ENCODE measurements around the gene NLRC5. TPM values are rescaled to one million over a fixed set of nuclear protein-coding genes. Genes with fewer than 3 reads are reported as not detected.
A peak's percentile ranks its signal among the peaks of the same experiment; 100 is the strongest.

Gene NLRC5
- total RNA-seq, 1 donor = 52.1 TPM

DNA sequence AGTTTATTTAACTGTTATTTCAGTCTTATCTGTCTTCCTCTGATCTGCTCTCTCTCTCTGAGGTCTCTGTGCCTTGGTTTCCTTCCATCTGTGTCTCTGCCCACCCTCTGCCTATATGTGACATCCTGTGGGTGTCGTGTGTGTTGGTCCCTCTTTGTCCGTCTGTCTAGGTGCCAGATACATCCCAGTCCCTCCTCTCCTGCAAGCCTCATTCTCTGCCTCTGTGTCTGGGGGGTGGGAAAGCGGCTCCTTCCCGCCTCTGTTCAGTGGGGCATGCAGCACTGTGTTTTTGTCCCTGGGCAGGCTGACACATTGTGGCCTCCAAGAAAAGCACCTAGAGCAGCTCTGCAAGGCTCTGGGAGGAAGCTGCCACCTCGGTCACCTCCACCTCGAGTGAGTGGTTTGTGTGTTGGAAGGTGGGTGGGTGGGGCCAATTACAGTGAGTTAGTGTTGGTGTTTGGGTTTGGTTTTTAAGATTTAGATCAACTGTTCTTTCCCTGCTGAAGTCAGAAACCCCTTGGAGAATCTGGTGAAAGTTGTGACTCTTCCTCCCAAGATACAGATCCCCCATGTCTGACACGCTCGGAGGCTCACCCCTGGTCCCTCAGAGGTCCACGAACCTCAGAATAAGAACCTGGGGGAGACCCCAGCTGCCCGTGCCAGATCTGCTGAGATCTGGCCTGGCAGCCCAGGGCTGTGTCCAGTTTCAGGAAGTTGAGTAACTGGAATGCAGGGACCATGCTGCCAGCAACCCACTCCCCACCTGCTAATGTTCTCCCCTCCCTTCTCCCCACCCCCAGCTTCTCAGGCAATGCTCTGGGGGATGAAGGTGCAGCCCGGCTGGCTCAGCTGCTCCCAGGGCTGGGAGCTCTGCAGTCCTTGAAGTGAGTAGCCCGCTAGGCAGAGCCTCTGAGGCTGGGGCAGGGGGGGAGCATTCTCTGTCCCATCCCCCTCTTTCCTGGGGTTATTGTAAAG, 52.1 kb downstream of the NLRC5 start:
- Histone ChIP-seq H3K4me1 (ENCODE audit: insufficient read depth, low read length) (peaks cover 25% of the 10 kb centered on the region), H3K27ac (ENCODE audit: low read depth, low read length) (no peak overlapping the region), H3K4me3 (ENCODE audit: insufficient read depth, low read length) (no peak overlapping the region), H4K20me1 (ENCODE audit: insufficient read depth, low read length) (no peaks in the 10 kb centered on the region), H3K36me3 (ENCODE audit: insufficient read depth, low read length) (peaks cover 50% of the 10 kb centered on the region), H2AFZ (ENCODE audit: low read length) (no peak overlapping the region), H3K27me3 (ENCODE audit: insufficient read depth, low read length) (no peaks in the 10 kb centered on the region), H3K4me2 (ENCODE audit: insufficient read depth, low read length) (no peak overlapping the region), H3K9me3 (ENCODE audit: low read depth, low read length) (no peaks in the 10 kb centered on the region), H3K79me2 (ENCODE audit: insufficient read depth, low read length) (no peaks in the 10 kb centered on the region)
- TF ChIP-seq, protein P1, sequence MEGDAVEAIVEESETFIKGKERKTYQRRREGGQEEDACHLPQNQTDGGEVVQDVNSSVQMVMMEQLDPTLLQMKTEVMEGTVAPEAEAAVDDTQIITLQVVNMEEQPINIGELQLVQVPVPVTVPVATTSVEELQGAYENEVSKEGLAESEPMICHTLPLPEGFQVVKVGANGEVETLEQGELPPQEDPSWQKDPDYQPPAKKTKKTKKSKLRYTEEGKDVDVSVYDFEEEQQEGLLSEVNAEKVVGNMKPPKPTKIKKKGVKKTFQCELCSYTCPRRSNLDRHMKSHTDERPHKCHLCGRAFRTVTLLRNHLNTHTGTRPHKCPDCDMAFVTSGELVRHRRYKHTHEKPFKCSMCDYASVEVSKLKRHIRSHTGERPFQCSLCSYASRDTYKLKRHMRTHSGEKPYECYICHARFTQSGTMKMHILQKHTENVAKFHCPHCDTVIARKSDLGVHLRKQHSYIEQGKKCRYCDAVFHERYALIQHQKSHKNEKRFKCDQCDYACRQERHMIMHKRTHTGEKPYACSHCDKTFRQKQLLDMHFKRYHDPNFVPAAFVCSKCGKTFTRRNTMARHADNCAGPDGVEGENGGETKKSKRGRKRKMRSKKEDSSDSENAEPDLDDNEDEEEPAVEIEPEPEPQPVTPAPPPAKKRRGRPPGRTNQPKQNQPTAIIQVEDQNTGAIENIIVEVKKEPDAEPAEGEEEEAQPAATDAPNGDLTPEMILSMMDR (IDR thresholded peaks at IDR 0.05; ENCODE audit: extremely low read depth, low read depth, low read length) = no peak
- peak; percentile 42 for DNase-seq (ENCODE audit: insufficient read length, low spot score, missing footprints)

DNA sequence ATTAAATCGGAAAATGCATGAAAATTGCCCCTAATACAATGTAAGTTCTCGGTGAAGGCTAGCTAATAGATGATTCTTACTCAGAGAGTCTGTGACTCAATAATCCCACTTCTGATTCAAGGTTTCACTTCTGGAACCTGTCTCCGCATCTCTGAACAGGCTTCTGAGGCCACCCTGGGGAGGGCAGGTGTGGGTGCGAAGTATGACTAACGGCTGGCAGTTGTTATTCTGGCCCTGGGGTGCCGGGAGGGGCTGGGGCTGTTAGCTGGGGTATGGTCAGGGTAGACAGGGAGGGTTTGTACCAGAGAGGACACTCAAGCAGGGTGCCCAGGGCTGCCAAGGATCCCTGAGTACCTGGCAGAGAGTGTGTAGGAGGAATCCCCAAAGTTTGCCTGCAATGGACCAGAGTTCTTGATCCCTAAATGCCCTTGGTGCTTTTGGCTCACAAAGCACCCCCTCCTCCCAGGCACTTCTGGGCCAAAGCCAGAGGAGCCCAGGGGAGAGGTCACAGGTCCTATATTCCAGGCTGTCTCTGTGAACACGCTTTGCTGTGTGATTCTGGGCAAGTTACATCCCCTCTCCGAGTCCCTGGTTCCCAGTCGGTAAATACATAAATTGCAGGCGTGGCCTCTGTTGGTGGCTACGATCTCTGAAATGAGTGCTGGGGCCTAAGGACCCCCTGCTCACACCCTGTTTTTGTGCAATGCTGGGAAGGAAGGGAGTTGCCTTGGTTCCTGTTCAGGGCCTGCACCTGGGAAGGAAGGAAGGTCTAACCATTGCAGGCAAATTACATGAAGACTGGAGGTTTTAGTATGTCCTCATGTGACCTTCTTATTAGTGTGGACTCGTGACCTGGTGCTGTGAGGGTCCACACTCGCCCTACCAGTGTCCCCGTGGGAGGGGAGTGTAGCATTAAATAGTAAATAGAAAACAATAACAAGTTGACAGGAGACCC, 53.1 kb downstream of the NLRC5 start:
- H3K9me3 ChIP-seq (ENCODE audit: low read depth, low read length) = no peaks in the 10 kb centered on the region
- no peaks in the 10 kb centered on the region for H3K79me2 ChIP-seq (ENCODE audit: insufficient read depth, low read length)
- no peak overlapping the region for H3K27ac ChIP-seq (ENCODE audit: low read depth, low read length)
- H3K36me3 ChIP-seq (ENCODE audit: insufficient read depth, low read length) = peaks cover 57% of the 10 kb centered on the region
- TF ChIP-seq, protein P1 (IDR thresholded peaks at IDR 0.05; ENCODE audit: extremely low read depth, low read depth, low read length) = no peak
- peak; percentile 53 for DNase-seq (ENCODE audit: insufficient read length, low spot score, missing footprints)
- no peak overlapping the region for H3K4me2 ChIP-seq (ENCODE audit: insufficient read depth, low read length)
- peaks cover 22% of the 10 kb centered on the region for H3K4me1 ChIP-seq (ENCODE audit: insufficient read depth, low read length)
- H3K4me3 ChIP-seq (ENCODE audit: insufficient read depth, low read length) = no peak overlapping the region
- H2AFZ ChIP-seq (ENCODE audit: low read length) = no peak overlapping the region
- no peaks in the 10 kb centered on the region for H3K27me3 ChIP-seq (ENCODE audit: insufficient read depth, low read length)
- H4K20me1 ChIP-seq (ENCODE audit: insufficient read depth, low read length) = no peaks in the 10 kb centered on the region

DNA sequence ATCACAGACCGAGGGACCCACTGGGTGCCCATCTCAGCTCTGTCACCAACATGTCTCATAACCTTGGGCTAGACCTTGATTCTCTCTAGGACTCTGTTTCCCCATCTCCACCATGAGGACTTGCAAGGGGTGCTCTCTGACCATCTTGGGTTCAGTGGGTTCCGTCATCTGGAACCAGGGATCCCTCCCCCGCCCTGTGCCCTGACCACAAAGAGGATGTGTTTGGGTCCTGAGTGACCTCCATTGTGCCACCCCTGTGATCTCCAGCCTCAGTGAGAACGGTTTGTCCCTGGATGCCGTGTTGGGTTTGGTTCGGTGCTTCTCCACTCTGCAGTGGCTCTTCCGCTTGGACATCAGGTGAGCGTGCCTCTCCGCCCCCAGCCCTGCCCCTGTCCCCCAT, 53.9 kb downstream of the NLRC5 start:
- TF ChIP-seq, protein P1 (IDR thresholded peaks at IDR 0.05; ENCODE audit: extremely low read depth, low read depth, low read length) = no peak
- Histone ChIP-seq H4K20me1 (ENCODE audit: insufficient read depth, low read length) (no peaks in the 10 kb centered on the region), H3K4me1 (ENCODE audit: insufficient read depth, low read length) (peaks cover 14% of the 10 kb centered on the region), H3K9me3 (ENCODE audit: low read depth, low read length) (no peaks in the 10 kb centered on the region), H3K79me2 (ENCODE audit: insufficient read depth, low read length) (no peaks in the 10 kb centered on the region), H3K27ac (ENCODE audit: low read depth, low read length) (no peak overlapping the region), H2AFZ (ENCODE audit: low read length) (no peak overlapping the region), H3K27me3 (ENCODE audit: insufficient read depth, low read length) (no peaks in the 10 kb centered on the region), H3K4me3 (ENCODE audit: insufficient read depth, low read length) (no peak overlapping the region), H3K36me3 (ENCODE audit: insufficient read depth, low read length) (peaks cover 61% of the 10 kb centered on the region), H3K4me2 (ENCODE audit: insufficient read depth, low read length) (no peak overlapping the region)
- DNase-seq (ENCODE audit: insufficient read length, low spot score, missing footprints) = peak; percentile 38

All from osteoblast (primary cell).